Measurements from ENCODE around the gene SLC16A2.

GRCh38 chrX:74514384-74514783 lies 93.1 kb downstream of the SLC16A2 start:
- TF ChIP-seq, protein P1, sequence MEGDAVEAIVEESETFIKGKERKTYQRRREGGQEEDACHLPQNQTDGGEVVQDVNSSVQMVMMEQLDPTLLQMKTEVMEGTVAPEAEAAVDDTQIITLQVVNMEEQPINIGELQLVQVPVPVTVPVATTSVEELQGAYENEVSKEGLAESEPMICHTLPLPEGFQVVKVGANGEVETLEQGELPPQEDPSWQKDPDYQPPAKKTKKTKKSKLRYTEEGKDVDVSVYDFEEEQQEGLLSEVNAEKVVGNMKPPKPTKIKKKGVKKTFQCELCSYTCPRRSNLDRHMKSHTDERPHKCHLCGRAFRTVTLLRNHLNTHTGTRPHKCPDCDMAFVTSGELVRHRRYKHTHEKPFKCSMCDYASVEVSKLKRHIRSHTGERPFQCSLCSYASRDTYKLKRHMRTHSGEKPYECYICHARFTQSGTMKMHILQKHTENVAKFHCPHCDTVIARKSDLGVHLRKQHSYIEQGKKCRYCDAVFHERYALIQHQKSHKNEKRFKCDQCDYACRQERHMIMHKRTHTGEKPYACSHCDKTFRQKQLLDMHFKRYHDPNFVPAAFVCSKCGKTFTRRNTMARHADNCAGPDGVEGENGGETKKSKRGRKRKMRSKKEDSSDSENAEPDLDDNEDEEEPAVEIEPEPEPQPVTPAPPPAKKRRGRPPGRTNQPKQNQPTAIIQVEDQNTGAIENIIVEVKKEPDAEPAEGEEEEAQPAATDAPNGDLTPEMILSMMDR (conservative IDR thresholded peaks at IDR 0.05 in 1 of 2, IDR thresholded peaks at IDR 0.05 in 1 of 2; ENCODE audit: extremely low read depth in 1 of 2, insufficient read depth in 1 of 2, low read depth in 1 of 2, low read length in 2 of 2), result no peak
- TF ChIP-seq EZH2 (IDR thresholded peaks at IDR 0.05; ENCODE audit: borderline replicate concordance, low read length), result no peak

All from mammary epithelial cell (primary cell).